ENCODE results near the gene ADAMTS8.

The ADAMTS8 gene

GRCh38 chr11:130403271-130403804 lies 25.1 kb downstream of the ADAMTS8 start:
- peak; percentile 18; the same call in 1 of the 2 replicates for TF ChIP-seq MAX (IDR thresholded peaks at IDR 0.05)
- TF ChIP-seq TEAD4 (IDR thresholded peaks at IDR 0.05), result peak; percentile 25; the same call in 1 of the 2 replicates
- no peak for TF ChIP-seq CEBPB (IDR thresholded peaks at IDR 0.05)

GRCh38 chr11:130402570-130402969 lies 25.8 kb downstream of the ADAMTS8 start:
- TF ChIP-seq ZBTB7A (IDR thresholded peaks at IDR 0.05; ENCODE audit: low read depth) (no peak), CREB1 (IDR thresholded peaks at IDR 0.05; ENCODE audit: low read depth) (no peak), REST (IDR thresholded peaks at IDR 0.05; ENCODE audit: low read depth) (no peak), EP300 (IDR thresholded peaks at IDR 0.05; ENCODE audit: borderline replicate concordance) (no peak)

GRCh38 chr11:130400781-130401483 lies 27.5 kb downstream of the ADAMTS8 start:
- TF ChIP-seq EGR1 (IDR thresholded peaks at IDR 0.05) (no peak), MAX (IDR thresholded peaks at IDR 0.05) (no peak), RAD21 (IDR thresholded peaks at IDR 0.05; ENCODE audit: low read depth) (no peak), TEAD4 (IDR thresholded peaks at IDR 0.05) (no peak)

GRCh38 chr11:130399196-130399595 lies 29.2 kb downstream of the ADAMTS8 start:
- peak; percentile 64 for TF ChIP-seq REST (IDR thresholded peaks at IDR 0.05; ENCODE audit: low read depth)
- TF ChIP-seq YY1 (IDR thresholded peaks at IDR 0.05; ENCODE audit: low read depth), result no peak

- TF ChIP-seq RAD21 (IDR thresholded peaks at IDR 0.05; ENCODE audit: low read depth), result no peak
- no peak for TF ChIP-seq EGR1 (IDR thresholded peaks at IDR 0.05)
- TF ChIP-seq ZBTB7A (IDR thresholded peaks at IDR 0.05; ENCODE audit: low read depth), result no peak
- TF ChIP-seq YY1 (IDR thresholded peaks at IDR 0.05; ENCODE audit: low read depth), result no peak
- TF ChIP-seq FOXM1 (IDR thresholded peaks at IDR 0.05; ENCODE audit: borderline replicate concordance, low read depth), result no peak
- no peak for TF ChIP-seq USF1 (IDR thresholded peaks at IDR 0.05)
- TF ChIP-seq MAX (IDR thresholded peaks at IDR 0.05), result no peak
- no peak for TF ChIP-seq TCF12 (IDR thresholded peaks at IDR 0.05; ENCODE audit: low read depth)
- no peak for TF ChIP-seq NFIC (IDR thresholded peaks at IDR 0.05)
- no peak for TF ChIP-seq CREB1 (IDR thresholded peaks at IDR 0.05; ENCODE audit: low read depth)
- TF ChIP-seq TEAD4 (IDR thresholded peaks at IDR 0.05), result no peak
- TF ChIP-seq TAF1 (IDR thresholded peaks at IDR 0.05; ENCODE audit: low read depth), result no peak
- TF ChIP-seq REST (IDR thresholded peaks at IDR 0.05; ENCODE audit: low read depth), result no peak
- no peak for TF ChIP-seq CEBPB (IDR thresholded peaks at IDR 0.05)
- TF ChIP-seq EP300 (IDR thresholded peaks at IDR 0.05; ENCODE audit: borderline replicate concordance), result no peak
Measured at GRCh38 chr11:130397780-130398179, 30.6 kb downstream of the ADAMTS8 start.

All from Ishikawa (cell line).